Measurements from ENCODE around the gene STX10. TPM values are rescaled to one million over a fixed set of nuclear protein-coding genes. Genes with fewer than 3 reads are reported as not detected.

Gene STX10
- total and polyA plus RNA-seq, 9 of the 15 experiments (the other 6 are each of a cell fraction or from before 2014, with no cell fraction given) = 0.51 to 66.3 (median 31.0) TPM

DNA sequence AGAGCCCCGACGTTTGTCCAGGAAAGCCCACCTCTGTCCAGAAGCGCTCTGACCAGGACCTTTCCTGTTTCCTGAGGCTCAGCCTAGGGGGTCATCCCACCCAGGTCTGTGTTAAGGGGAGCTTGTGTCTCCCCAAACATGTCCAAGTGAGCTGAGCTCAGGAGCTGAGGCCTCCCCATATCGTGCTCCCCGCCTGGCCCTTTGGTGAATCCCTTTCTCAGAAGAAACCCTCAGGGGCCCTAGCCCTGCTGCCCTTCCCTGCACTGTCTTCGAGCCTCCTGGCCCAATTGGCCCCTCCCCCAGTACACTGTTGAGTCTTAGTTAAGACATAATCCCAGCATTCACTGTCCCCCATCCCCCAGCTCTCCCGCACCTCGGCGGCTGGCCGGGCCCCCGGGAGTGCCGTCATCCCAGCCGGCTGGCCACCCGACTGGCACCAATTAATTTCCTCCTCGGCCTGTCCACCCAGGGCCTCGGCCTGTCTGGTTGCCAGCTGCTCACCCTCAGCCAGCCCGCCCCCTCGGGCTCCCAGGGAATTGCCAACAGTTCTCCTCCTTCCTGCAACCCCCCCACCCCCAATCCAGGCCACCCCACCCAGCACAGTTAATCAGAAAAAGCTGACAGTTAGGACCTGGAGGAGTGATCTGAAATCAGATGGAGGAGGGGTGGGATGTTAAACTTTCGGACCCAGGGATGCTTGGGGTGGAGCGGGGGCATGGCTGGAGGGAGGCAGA is 13.6 kb upstream of the STX10 start (continued):
- TF ChIP-seq, protein P1, sequence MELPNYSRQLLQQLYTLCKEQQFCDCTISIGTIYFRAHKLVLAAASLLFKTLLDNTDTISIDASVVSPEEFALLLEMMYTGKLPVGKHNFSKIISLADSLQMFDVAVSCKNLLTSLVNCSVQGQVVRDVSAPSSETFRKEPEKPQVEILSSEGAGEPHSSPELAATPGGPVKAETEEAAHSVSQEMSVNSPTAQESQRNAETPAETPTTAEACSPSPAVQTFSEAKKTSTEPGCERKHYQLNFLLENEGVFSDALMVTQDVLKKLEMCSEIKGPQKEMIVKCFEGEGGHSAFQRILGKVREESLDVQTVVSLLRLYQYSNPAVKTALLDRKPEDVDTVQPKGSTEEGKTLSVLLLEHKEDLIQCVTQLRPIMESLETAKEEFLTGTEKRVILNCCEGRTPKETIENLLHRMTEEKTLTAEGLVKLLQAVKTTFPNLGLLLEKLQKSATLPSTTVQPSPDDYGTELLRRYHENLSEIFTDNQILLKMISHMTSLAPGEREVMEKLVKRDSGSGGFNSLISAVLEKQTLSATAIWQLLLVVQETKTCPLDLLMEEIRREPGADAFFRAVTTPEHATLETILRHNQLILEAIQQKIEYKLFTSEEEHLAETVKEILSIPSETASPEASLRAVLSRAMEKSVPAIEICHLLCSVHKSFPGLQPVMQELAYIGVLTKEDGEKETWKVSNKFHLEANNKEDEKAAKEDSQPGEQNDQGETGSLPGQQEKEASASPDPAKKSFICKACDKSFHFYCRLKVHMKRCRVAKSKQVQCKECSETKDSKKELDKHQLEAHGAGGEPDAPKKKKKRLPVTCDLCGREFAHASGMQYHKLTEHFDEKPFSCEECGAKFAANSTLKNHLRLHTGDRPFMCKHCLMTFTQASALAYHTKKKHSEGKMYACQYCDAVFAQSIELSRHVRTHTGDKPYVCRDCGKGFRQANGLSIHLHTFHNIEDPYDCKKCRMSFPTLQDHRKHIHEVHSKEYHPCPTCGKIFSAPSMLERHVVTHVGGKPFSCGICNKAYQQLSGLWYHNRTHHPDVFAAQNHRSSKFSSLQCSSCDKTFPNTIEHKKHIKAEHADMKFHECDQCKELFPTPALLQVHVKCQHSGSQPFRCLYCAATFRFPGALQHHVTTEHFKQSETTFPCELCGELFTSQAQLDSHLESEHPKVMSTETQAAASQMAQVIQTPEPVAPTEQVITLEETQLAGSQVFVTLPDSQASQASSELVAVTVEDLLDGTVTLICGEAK (IDR thresholded peaks at IDR 0.05) = 0 out of 2 replicates have a peak, but pooled peaks have one; percentile 36
- TF ChIP-seq, protein P1 (CRISPR knock-in tag; IDR thresholded peaks at IDR 0.05) = no peak
- TF ChIP-seq, protein P2, sequence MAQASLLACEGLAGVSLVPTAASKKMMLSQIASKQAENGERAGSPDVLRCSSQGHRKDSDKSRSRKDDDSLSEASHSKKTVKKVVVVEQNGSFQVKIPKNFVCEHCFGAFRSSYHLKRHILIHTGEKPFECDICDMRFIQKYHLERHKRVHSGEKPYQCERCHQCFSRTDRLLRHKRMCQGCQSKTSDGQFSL (CRISPR knock-in tag; IDR thresholded peaks at IDR 0.05) = no peak; the same call in none of the 2 replicates
- TF ChIP-seq, protein P2 (tag; IDR thresholded peaks at IDR 0.05) = peak in 1 of 2 experiments; percentile 82; a peak in 2 of 4 replicates
- TF ChIP-seq PHTF2 (CRISPR knock-in tag; IDR thresholded peaks at IDR 0.05) = no peak
- no peak; the same call in 1 of the 2 replicates for TF ChIP-seq ZNF57 (CRISPR knock-in tag; IDR thresholded peaks at IDR 0.05)
- TF ChIP-seq SMARCA5 (IDR thresholded peaks at IDR 0.05) = 0 out of 2 replicates have a peak, but pooled peaks have one; percentile 8
- TF ChIP-seq BACH1 (tag; IDR thresholded peaks at IDR 0.05) = no peak; the same call in 1 of the 2 replicates
- TF ChIP-seq PCBP1 (IDR thresholded peaks at IDR 0.05; ENCODE audit: low read depth, low read length, poor library complexity, severe bottlenecking) = peak; percentile 49
- 0 out of 2 replicates have a peak, but pooled peaks have one; percentile 12 for TF ChIP-seq BRD4 (IDR thresholded peaks at IDR 0.05)
- TF ChIP-seq, protein P3, sequence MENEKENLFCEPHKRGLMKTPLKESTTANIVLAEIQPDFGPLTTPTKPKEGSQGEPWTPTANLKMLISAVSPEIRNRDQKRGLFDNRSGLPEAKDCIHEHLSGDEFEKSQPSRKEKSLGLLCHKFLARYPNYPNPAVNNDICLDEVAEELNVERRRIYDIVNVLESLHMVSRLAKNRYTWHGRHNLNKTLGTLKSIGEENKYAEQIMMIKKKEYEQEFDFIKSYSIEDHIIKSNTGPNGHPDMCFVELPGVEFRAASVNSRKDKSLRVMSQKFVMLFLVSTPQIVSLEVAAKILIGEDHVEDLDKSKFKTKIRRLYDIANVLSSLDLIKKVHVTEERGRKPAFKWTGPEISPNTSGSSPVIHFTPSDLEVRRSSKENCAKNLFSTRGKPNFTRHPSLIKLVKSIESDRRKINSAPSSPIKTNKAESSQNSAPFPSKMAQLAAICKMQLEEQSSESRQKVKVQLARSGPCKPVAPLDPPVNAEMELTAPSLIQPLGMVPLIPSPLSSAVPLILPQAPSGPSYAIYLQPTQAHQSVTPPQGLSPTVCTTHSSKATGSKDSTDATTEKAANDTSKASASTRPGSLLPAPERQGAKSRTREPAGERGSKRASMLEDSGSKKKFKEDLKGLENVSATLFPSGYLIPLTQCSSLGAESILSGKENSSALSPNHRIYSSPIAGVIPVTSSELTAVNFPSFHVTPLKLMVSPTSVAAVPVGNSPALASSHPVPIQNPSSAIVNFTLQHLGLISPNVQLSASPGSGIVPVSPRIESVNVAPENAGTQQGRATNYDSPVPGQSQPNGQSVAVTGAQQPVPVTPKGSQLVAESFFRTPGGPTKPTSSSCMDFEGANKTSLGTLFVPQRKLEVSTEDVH (IDR thresholded peaks at IDR 0.05; ENCODE audit: low read depth, partially characterized antibody) = no peak
- TF ChIP-seq BHLHE40 (IDR thresholded peaks at IDR 0.05; ENCODE audit: low read length) = no peak
- peak; percentile 69 for TF ChIP-seq RBFOX2 (IDR thresholded peaks at IDR 0.05; ENCODE audit: low read depth, low read length)
- TF ChIP-seq ILK (tag; IDR thresholded peaks at IDR 0.05; ENCODE audit: borderline replicate concordance, low read depth) = no peak
- TF ChIP-seq POU5F1 (IDR thresholded peaks at IDR 0.05; ENCODE audit: borderline replicate concordance, low read depth, low read length, partially characterized antibody) = no peak

Data from K562 (cell line).